Heart left ventricle (tissue), 16 donors: ENCODE data around the gene SLC4A7. TPM values are rescaled to one million over a fixed set of nuclear protein-coding genes. Genes with fewer than 3 reads are reported as not detected.

Source experiments
- ATAC-seq, 4 donors: fragments of 200-7000 bp; cut with Tn5 transposase; one replicate each; pipeline ENCODE4 v1.9.1; 2020 to 2022; ENCODE audit warnings: moderate library complexity in 4 of 4, mild to moderate bottlenecking in 3 of 4, moderate number of reproducible peaks in 1 of 4
- DNase-seq, 5 donors: peaks; one replicate each; pipeline ENCODE4 v3.0.0-alpha.2; 2020
- H3K27ac ChIP-seq, 12 donors: fragments of 200-600 bp; sonication (generic) in 4 of 12; one replicate each; pipeline versions ENCODE4 v1.5.0 to v1.8.0; 2016 to 2022; ENCODE audit warnings: mild to moderate bottlenecking in 2 of 12
- H3K27me3 ChIP-seq, 9 donors: fragments of 200-600 bp; sonication (generic) in 2 of 9; one replicate each; pipeline versions ENCODE4 v1.5.1 to v1.8.0; 2016 to 2022; ENCODE audit warnings: mild to moderate bottlenecking in 3 of 9
- H3K36me3 ChIP-seq, 9 donors: fragments of 200-600 bp; sonication (generic) in 2 of 9; one replicate each; pipeline versions ENCODE4 v1.5.0 to v1.8.0; 2018 to 2022; ENCODE audit warnings: mild to moderate bottlenecking in 2 of 9
- H3K4me1 ChIP-seq, 12 donors: fragments of 200-600 bp; sonication (generic) in 4 of 12; one replicate each; pipeline versions ENCODE4 v1.5.0 to v1.8.0; 2016 to 2022; ENCODE audit warnings: mild to moderate bottlenecking in 3 of 12
- H3K4me3 ChIP-seq, 12 donors: fragments of 200-600 bp; sonication (generic) in 4 of 12; one replicate each; pipeline versions ENCODE4 v1.5.0 to v1.8.0; 2017 to 2022; ENCODE audit warnings: mild to moderate bottlenecking in 9 of 12, moderate library complexity in 4 of 12
- H3K9me3 ChIP-seq, 12 donors: fragments of 200-600 bp; sonication (generic) in 4 of 12; one replicate each; pipeline versions ENCODE4 v1.5.0 to v1.8.0; 2016 to 2022; ENCODE audit warnings: mild to moderate bottlenecking in 1 of 12
- POLR2A ChIP-seq, 2 donors: fragments of 450-650 bp; IDR thresholded peaks; one replicate each; pipeline ENCODE4 v1.6.1; 2017; ENCODE audit warnings: antibody characterized with exemption in 2 of 2, mild to moderate bottlenecking in 2 of 2, moderate library complexity in 2 of 2
- WGBS, 4 donors: extraction: QIAGEN DNeasy Blood & Tissue Kit in 2 of 4; methylation state at CpG; one replicate each; pipeline versions ENCODE4 v1.1.5 to v1.1.7; 2013 to 2018; 5-methylcytosine and 5-hydroxymethylcytosine counted together
- intact Hi-C, 10 donors: fragments of 100-400 bp; cut with DNase I; formaldehyde crosslinking; loops; one replicate each; pipeline versions ENCODE4 v1.11.1 to v1.14.2; 2022
- polyA plus RNA-seq, 2 donors: library from polyadenylated mRNA; stranded (reverse); fragments of 200-250 nt; gene quantifications; one replicate each; pipeline ENCODE4 v1.2.3, GENCODE V29; 2013
- total RNA-seq, 9 donors: library from RNA; depleted of rRNA in 2 of 9; stranded (reverse); fragments of >200 nt in 2 of 9; fragmentation: NEBNext Ultra II Directional in 3 of 9; extraction: Animal tissue kit (Norgen Biotek cat#: 25700) in 3 of 9; gene quantifications; one replicate each; pipeline versions ENCODE4 v1.1.0 to v1.2.4, GENCODE V29; 2016 to 2023
- TF ChIP-seq, protein P1 (sequence below), 12 donors: fragments of 200-600 bp; sonication (generic) in 4 of 12; IDR thresholded peaks; one replicate each; pipeline versions ENCODE4 v1.5.0 to v1.8.0; 2018 to 2022; ENCODE audit warnings: antibody characterized with exemption in 12 of 12, mild to moderate bottlenecking in 5 of 12
- donor health status: ischemic (EF 13 %, LVEDD 7.1; RV severe dilation, severe dysfunction).
- donor health status: healthy with polysubstance abuse.
- donor health status: DM: no; HTN: yes; CAD: no.
- donor health status: DM: no; HTN: no; CAD: no.
- donor health status: ischemic (EF 25% LVEDD 6.9; RV normal size, moderate dysfunction).
- donor health status: ischemic (EF 25% LVEDD 5.7; RV mildly dilated, moderate dysfunction).
- donor health status: healthy.
- donor health status: DM: yes; HTN: yes; CAD: no.
- donor health status: ischemic (EF 35%, LVEDD 5.7; RV mildly dilated, moderate dysfunction).
- donor health status: nonischemic (EF 11% LVEDD 7.7; RV severe dilation, severe dysfunction).
- donor health status: DM: yes; HTN: yes; CAD: no.
- donor health status: PGD.
- donor health status: ischemic (EF 29% LVEDD 5.4; RV normal size, mild dysfunction).
- donor health status: nonischemic (EF 23%, LVEDD 6.1; RV moderate dilation, normal function).

SLC4A7 gene
- total and polyA plus RNA-seq, 11 donors: 2.2 to 25.4 (median 15.0) TPM

DNA sequence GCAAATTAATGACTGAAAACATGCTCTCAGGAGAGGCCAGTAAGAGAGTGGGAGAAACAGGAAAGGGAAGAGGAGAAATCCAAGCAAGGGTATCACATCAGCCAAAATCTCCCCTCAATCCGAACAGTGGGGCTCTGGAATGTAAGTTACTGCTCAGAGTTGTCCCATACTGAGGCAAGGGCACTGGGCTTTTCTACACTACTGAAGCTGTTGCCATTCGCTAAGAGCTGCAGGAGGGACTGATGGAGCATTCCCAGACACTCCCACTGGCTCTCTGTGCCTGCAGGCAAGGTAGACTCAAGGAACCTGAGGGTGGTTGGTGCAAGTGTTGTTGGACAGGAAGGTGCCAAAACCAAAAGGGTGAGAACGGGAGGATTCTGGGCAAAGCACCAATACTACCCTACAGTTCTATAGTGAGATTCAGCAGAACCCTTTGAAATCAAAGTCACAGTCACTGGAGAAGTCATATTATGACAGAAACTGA, 161.1 kb downstream of the SLC4A7 start:
- Histone ChIP-seq H3K4me1 (peaks cover 0 to 36% (median 13%) of the 10 kb centered on the region in 12 donors), H3K27me3 (no peaks in the 10 kb centered on the region), H3K4me3 (no peak overlapping the region), H3K36me3 (no peaks in the 10 kb centered on the region), H3K9me3 (no peaks in the 10 kb centered on the region), H3K27ac (no peak overlapping the region)
- DNase-seq (no peak), ATAC-seq (no peak)
- TF ChIP-seq, protein P1, sequence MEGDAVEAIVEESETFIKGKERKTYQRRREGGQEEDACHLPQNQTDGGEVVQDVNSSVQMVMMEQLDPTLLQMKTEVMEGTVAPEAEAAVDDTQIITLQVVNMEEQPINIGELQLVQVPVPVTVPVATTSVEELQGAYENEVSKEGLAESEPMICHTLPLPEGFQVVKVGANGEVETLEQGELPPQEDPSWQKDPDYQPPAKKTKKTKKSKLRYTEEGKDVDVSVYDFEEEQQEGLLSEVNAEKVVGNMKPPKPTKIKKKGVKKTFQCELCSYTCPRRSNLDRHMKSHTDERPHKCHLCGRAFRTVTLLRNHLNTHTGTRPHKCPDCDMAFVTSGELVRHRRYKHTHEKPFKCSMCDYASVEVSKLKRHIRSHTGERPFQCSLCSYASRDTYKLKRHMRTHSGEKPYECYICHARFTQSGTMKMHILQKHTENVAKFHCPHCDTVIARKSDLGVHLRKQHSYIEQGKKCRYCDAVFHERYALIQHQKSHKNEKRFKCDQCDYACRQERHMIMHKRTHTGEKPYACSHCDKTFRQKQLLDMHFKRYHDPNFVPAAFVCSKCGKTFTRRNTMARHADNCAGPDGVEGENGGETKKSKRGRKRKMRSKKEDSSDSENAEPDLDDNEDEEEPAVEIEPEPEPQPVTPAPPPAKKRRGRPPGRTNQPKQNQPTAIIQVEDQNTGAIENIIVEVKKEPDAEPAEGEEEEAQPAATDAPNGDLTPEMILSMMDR (IDR thresholded peaks at IDR 0.05): no peak
- no peak for TF ChIP-seq POLR2A (IDR thresholded peaks at IDR 0.05)
- intact Hi-C loops: no loop called here
- 61 to 69% (median 64%) methylated on average over 3 of the region's 3 CpGs for WGBS, 4 donors

Other genes with a start within 250 kb of the SLC4A7 start
- gene NEK10, start 115.0 kb downstream of the SLC4A7 start, total RNA-seq: 10 to 100 TPM in 3 of 9 donors, 1 to 10 TPM in 6; 3.4 to 22.5 (median 8.5) TPM
- 1 to 10 TPM in 1 of 2 donors, under 1 TPM in 1; 0.72 to 3.1 TPM for gene NEK10, start 115.0 kb downstream of the SLC4A7 start, polyA plus RNA-seq
- gene EOMES, start 237.9 kb upstream of the SLC4A7 start, total RNA-seq: 1 to 10 TPM in 1 of 9 donors, under 1 TPM in 5, not detected in 3; 0.05 to 2.1 (median 0.27) TPM
- gene EOMES, start 237.9 kb upstream of the SLC4A7 start, polyA plus RNA-seq: under 1 TPM; 0.04 TPM